Type B pancreatic cell (in vitro differentiated cells): ENCODE measurements around the gene SPOCK3. TPM values are rescaled to one million over a fixed set of nuclear protein-coding genes. Genes with fewer than 3 reads are reported as not detected.

Source experiments
- DNase-seq: peaks from one replicate; pipeline ENCODE4 v3.0.0; 2021; ENCODE audit warnings: mixed read lengths; ENCODE audit not compliant: unreplicated experiment; ENCODE audit errors: extremely low spot score
- H3K27ac Mint-ChIP-seq: 2 replicates; pipeline ENCODE4 v1.8.0; 2021; ENCODE audit warnings: mild to moderate bottlenecking, mixed read lengths
- H3K27me3 Mint-ChIP-seq: 2 replicates; pipeline ENCODE4 v1.8.0; 2021; ENCODE audit warnings: mixed read lengths
- H3K36me3 Mint-ChIP-seq: 2 replicates; pipeline ENCODE4 v1.8.0; 2021; ENCODE audit warnings: mixed read lengths
- H3K4me1 Mint-ChIP-seq: one replicate; pipeline ENCODE4 v1.8.0; 2021; ENCODE audit warnings: mixed read lengths; ENCODE audit not compliant: unreplicated experiment
- H3K4me3 Mint-ChIP-seq: 2 replicates; pipeline ENCODE4 v1.8.0; 2021; ENCODE audit warnings: mild to moderate bottlenecking, mixed read lengths
- H3K9me3 Mint-ChIP-seq: 2 replicates; pipeline ENCODE4 v1.8.0; 2021; ENCODE audit warnings: mixed read lengths
- CTCF ChIP-seq: fragments of 200-600 bp; sonication (generic); conservative IDR thresholded peaks from 2 replicates; pipeline ENCODE4 v1.5.0; 2021; ENCODE audit warnings: antibody characterized with exemption, mild to moderate bottlenecking
- total RNA-seq: library from RNA; stranded (reverse); gene quantifications from 2 replicates; pipeline ENCODE4 v1.2.1, GENCODE V29; 2021; ENCODE audit warnings: low replicate concordance

SPOCK3 gene
- total RNA-seq, 1 donor from 2014 or later: 7.1 TPM

DNA sequence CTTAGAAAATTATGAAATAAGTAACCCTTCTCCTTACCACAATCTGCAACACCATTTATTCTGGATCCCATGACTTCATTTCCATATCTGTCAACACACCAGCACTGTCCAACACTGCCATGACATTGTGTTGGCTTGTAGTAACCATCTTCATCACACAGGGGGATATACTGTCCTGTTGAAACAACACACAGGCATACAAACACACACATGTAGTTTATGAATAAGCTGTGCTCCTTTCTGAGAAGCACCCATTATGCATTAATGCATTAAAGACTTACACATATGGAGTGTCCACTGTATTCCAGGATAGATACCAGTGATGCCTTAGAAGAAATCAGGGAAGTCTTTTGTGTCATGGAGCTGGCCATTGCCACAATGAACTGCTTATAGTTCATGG is 496.9 kb downstream of the SPOCK3 start:
- no peaks in the 10 kb centered on the region for H3K9me3 Mint-ChIP-seq
- H3K4me1 Mint-ChIP-seq: no peaks in the 10 kb centered on the region
- no peak overlapping the region for H3K4me3 Mint-ChIP-seq
- no peak overlapping the region for H3K27ac Mint-ChIP-seq
- TF ChIP-seq CTCF: no peak
- no peaks in the 10 kb centered on the region for H3K36me3 Mint-ChIP-seq
- H3K27me3 Mint-ChIP-seq: no peaks in the 10 kb centered on the region
- no peak for DNase-seq

DNA sequence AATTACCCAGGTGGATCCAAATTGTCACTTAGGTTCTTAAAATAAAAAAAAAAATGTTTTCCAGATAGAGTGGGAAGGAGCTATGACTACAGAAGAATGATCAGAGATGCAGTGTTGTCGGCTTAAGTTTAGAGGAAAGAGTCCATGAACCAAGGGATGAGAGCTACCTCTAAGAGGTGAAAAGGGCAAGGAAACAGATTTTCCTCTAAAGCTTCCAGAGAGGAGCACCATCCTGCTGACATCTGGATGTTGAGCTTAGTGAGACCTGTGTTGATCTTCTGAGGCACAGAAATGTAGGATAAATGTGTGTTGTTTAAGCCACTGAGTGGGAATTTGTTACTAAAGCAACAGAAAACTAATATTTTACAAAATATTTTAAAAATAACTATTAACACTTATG is 498.7 kb downstream of the SPOCK3 start:
- Mint-ChIP-seq H3K36me3 (no peaks in the 10 kb centered on the region), H3K4me1 (no peaks in the 10 kb centered on the region), H3K9me3 (no peaks in the 10 kb centered on the region), H3K4me3 (no peak overlapping the region), H3K27ac (no peak overlapping the region), H3K27me3 (no peaks in the 10 kb centered on the region)
- TF ChIP-seq CTCF: no peak
- no peak for DNase-seq

DNA sequence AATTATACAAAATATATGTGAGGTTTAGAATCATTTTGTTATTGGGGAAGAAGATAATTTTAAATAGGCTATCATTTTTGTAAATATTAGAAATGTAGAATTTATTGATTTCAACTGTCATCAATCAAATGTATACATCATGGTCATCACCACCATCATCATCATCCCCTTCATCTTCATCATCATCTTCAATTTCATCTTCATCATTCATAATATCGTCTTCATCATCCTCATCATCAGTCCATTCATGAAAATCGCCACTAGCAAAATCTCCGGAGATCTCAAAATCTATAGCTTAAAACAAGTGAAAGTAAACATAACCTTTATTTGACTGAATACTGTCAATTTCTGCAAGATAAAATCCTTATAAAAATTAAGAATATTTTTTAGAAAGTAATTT is 499.5 kb downstream of the SPOCK3 start:
- Mint-ChIP-seq H3K9me3 (no peaks in the 10 kb centered on the region), H3K27ac (no peak overlapping the region), H3K4me3 (no peak overlapping the region), H3K27me3 (no peaks in the 10 kb centered on the region), H3K36me3 (no peaks in the 10 kb centered on the region), H3K4me1 (no peaks in the 10 kb centered on the region)
- DNase-seq: no peak
- no peak for TF ChIP-seq CTCF

- H3K4me1 Mint-ChIP-seq: no peaks in the 10 kb centered on the region
- H3K27ac Mint-ChIP-seq: no peak overlapping the region
- no peak for DNase-seq
- no peaks in the 10 kb centered on the region for H3K9me3 Mint-ChIP-seq
- no peak overlapping the region for H3K4me3 Mint-ChIP-seq
- no peak for TF ChIP-seq CTCF
- H3K27me3 Mint-ChIP-seq: no peaks in the 10 kb centered on the region
- H3K36me3 Mint-ChIP-seq: no peaks in the 10 kb centered on the region
These were observed 500.6 kb downstream of the SPOCK3 start for GRCh38 chr4:166733686-166734085.

- H3K4me1 Mint-ChIP-seq: no peaks in the 10 kb centered on the region
- H3K36me3 Mint-ChIP-seq: no peaks in the 10 kb centered on the region
- no peak for DNase-seq
- no peak overlapping the region for H3K27ac Mint-ChIP-seq
- H3K4me3 Mint-ChIP-seq: no peak overlapping the region
- no peaks in the 10 kb centered on the region for H3K9me3 Mint-ChIP-seq
- H3K27me3 Mint-ChIP-seq: no peaks in the 10 kb centered on the region
- no peak for TF ChIP-seq CTCF
These were observed 507.5 kb downstream of the SPOCK3 start for GRCh38 chr4:166726832-166727231.

GRCh38 chr4:166724369-166724768 is 509.9 kb downstream of the SPOCK3 start:
- no peaks in the 10 kb centered on the region for H3K4me1 Mint-ChIP-seq
- no peak overlapping the region for H3K4me3 Mint-ChIP-seq
- H3K27ac Mint-ChIP-seq: no peak overlapping the region
- no peaks in the 10 kb centered on the region for H3K27me3 Mint-ChIP-seq
- no peaks in the 10 kb centered on the region for H3K9me3 Mint-ChIP-seq
- no peak for DNase-seq
- no peak for TF ChIP-seq CTCF
- no peaks in the 10 kb centered on the region for H3K36me3 Mint-ChIP-seq
